Fibroblast of skin of abdomen (primary cell): ENCODE measurements around the gene PLA2G6.
"Not testable (repeated sequence)": the region's sequence is repeated elsewhere in the genome, so short reads cannot be mapped to it uniquely, and the experiment has no call there.

Experiments
- DNase-seq: peaks from one replicate; pipeline ENCODE4 v3.0.0-alpha.2; 2013

The PLA2G6 gene

GRCh38 chr22:38131399-38131798 lies 50.2 kb downstream of the PLA2G6 start:
- no peak for DNase-seq

GRCh38 chr22:38129856-38130255 lies 51.8 kb downstream of the PLA2G6 start:
- no peak for DNase-seq

GRCh38 chr22:38129021-38129420 lies 52.6 kb downstream of the PLA2G6 start:
- no peak for DNase-seq

GRCh38 chr22:38127869-38128268 lies 53.8 kb downstream of the PLA2G6 start:
- no peak for DNase-seq

- DNase-seq = no peak
These were observed 54.5 kb downstream of the PLA2G6 start for GRCh38 chr22:38126928-38127668.

- DNase-seq = no peak
These were observed 55.9 kb downstream of the PLA2G6 start for GRCh38 chr22:38125751-38126201.

GRCh38 chr22:38125038-38125610 lies 56.5 kb downstream of the PLA2G6 start:
- no peak for DNase-seq

- no peak for DNase-seq
These were observed 57.2 kb downstream of the PLA2G6 start for GRCh38 chr22:38124236-38124974.

- DNase-seq = no peak
These were observed 59.0 kb downstream of the PLA2G6 start for GRCh38 chr22:38122616-38123015.

GRCh38 chr22:38120359-38121110 lies 61.1 kb downstream of the PLA2G6 start:
- DNase-seq = no peak

GRCh38 chr22:38118747-38119146 lies 62.9 kb downstream of the PLA2G6 start:
- not testable (repeated sequence) for DNase-seq

- DNase-seq = no peak
These were observed 63.4 kb downstream of the PLA2G6 start for GRCh38 chr22:38118182-38118581.

- not testable (repeated sequence) for DNase-seq
These were observed 64.1 kb downstream of the PLA2G6 start for GRCh38 chr22:38117556-38117955.

- DNase-seq = no peak
These were observed 66.0 kb downstream of the PLA2G6 start for GRCh38 chr22:38115423-38116205.

GRCh38 chr22:38114484-38115398 lies 66.9 kb downstream of the PLA2G6 start:
- peak; percentile 75 for DNase-seq

- no peak for DNase-seq
These were observed 69.2 kb downstream of the PLA2G6 start for GRCh38 chr22:38112381-38112780.

- no peak for DNase-seq
These were observed 69.7 kb downstream of the PLA2G6 start for GRCh38 chr22:38111925-38112355.

GRCh38 chr22:38110863-38111852 lies 70.5 kb downstream of the PLA2G6 start:
- no peak for DNase-seq
